ENCODE results near the gene PLA2R1.

Gene PLA2R1

GRCh38 chr2:160063271-160063670 is 856 bp upstream of the PLA2R1 start:
- WGBS, 2 experiments (ENCODE audit: insufficient coverage in 2 of 2), result 20 to 70% methylated on average over 2 to 3 of the region's 5 CpGs
- Histone ChIP-seq H3K4me3 (ENCODE audit: extremely low read depth, insufficient read depth, low read length, poor library complexity, severe bottlenecking) (peak overlapping the region; percentile 49), H3K9me3 (ENCODE audit: control insufficient read depth, low read length) (peaks cover 4% of the 10 kb centered on the region), H3K4me1 (ENCODE audit: control insufficient read depth, insufficient read depth, low read length, poor library complexity, severe bottlenecking) (peaks cover 7% of the 10 kb centered on the region), H3K36me3 (ENCODE audit: control insufficient read depth, insufficient read depth, low read length) (no peaks in the 10 kb centered on the region), H3K27ac (ENCODE audit: low read depth, low read length, severe bottlenecking) (no peak overlapping the region)

GRCh38 chr2:160061944-160062291 is 497 bp downstream of the PLA2R1 start:
- H3K9me3 ChIP-seq (ENCODE audit: control insufficient read depth, low read length), result peaks cover 4% of the 10 kb centered on the region
- peak overlapping the region; percentile 49 for H3K4me3 ChIP-seq (ENCODE audit: extremely low read depth, insufficient read depth, low read length, poor library complexity, severe bottlenecking)
- no peak overlapping the region for H3K27ac ChIP-seq (ENCODE audit: low read depth, low read length, severe bottlenecking)
- no peaks in the 10 kb centered on the region for H3K36me3 ChIP-seq (ENCODE audit: control insufficient read depth, insufficient read depth, low read length)
- WGBS, 2 experiments (ENCODE audit: insufficient coverage in 2 of 2), result 11 to 24% methylated on average over 13 to 16 of the region's 27 CpGs
- H3K4me1 ChIP-seq (ENCODE audit: control insufficient read depth, insufficient read depth, low read length, poor library complexity, severe bottlenecking), result peaks cover 7% of the 10 kb centered on the region

GRCh38 chr2:160061533-160061932 is 882 bp downstream of the PLA2R1 start:
- 81 to 89% methylated on average over 14 to 15 of the region's 18 CpGs for whole genome bisulfite sequencing, 2 experiments (ENCODE audit: insufficient coverage in 2 of 2)
- Histone ChIP-seq H3K4me1 (ENCODE audit: control insufficient read depth, insufficient read depth, low read length, poor library complexity, severe bottlenecking) (peaks cover 7% of the 10 kb centered on the region), H3K36me3 (ENCODE audit: control insufficient read depth, insufficient read depth, low read length) (no peaks in the 10 kb centered on the region), H3K4me3 (ENCODE audit: extremely low read depth, insufficient read depth, low read length, poor library complexity, severe bottlenecking) (peak overlapping the region; percentile 49), H3K9me3 (ENCODE audit: control insufficient read depth, low read length) (peaks cover 4% of the 10 kb centered on the region), H3K27ac (ENCODE audit: low read depth, low read length, severe bottlenecking) (no peak overlapping the region)

GRCh38 chr2:160060297-160060696 is 2.1 kb downstream of the PLA2R1 start:
- Histone ChIP-seq H3K9me3 (ENCODE audit: control insufficient read depth, low read length) (no peaks in the 10 kb centered on the region), H3K36me3 (ENCODE audit: control insufficient read depth, insufficient read depth, low read length) (no peaks in the 10 kb centered on the region), H3K4me3 (ENCODE audit: extremely low read depth, insufficient read depth, low read length, poor library complexity, severe bottlenecking) (no peak overlapping the region), H3K27ac (ENCODE audit: low read depth, low read length, severe bottlenecking) (no peak overlapping the region), H3K4me1 (ENCODE audit: control insufficient read depth, insufficient read depth, low read length, poor library complexity, severe bottlenecking) (peaks cover 7% of the 10 kb centered on the region)
- 90% methylated on average over 2 of the region's 2 CpGs; no CpG with 5 or more reads in 1 of the 2 experiments for WGBS, 2 experiments (ENCODE audit: insufficient coverage in 2 of 2)

- no peak overlapping the region for H3K27ac ChIP-seq (ENCODE audit: low read depth, low read length, severe bottlenecking)
- no peaks in the 10 kb centered on the region for H3K4me1 ChIP-seq (ENCODE audit: control insufficient read depth, insufficient read depth, low read length, poor library complexity, severe bottlenecking)
- no peak overlapping the region for H3K4me3 ChIP-seq (ENCODE audit: extremely low read depth, insufficient read depth, low read length, poor library complexity, severe bottlenecking)
- no peaks in the 10 kb centered on the region for H3K36me3 ChIP-seq (ENCODE audit: control insufficient read depth, insufficient read depth, low read length)
- H3K9me3 ChIP-seq (ENCODE audit: control insufficient read depth, low read length), result no peaks in the 10 kb centered on the region
- 80 to 87% methylated on average over 2 of the region's 2 CpGs for whole genome bisulfite sequencing, 2 experiments (ENCODE audit: insufficient coverage in 2 of 2)
Observed at GRCh38 chr2:160057356-160057755, 5.1 kb downstream of the PLA2R1 start.

DNA sequence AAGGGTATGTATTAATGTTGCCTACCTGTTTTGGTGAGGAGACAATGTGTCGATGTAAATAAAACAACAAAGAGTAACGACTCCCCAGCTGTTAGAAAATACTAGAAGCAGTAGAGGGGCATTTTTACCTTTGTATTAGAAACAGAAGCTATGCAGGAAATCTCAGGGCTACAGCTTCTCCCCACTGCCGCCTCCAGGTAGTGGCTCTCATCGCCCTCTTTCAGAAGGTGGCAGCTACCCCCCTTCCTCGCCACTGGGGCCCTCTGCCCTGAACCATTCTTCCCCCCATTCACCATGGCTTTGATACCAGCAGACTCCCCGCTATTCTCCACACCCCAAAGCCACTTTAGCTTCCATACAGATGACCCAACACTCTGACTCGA is 6.7 kb downstream of the PLA2R1 start:
- Histone ChIP-seq H3K4me3 (ENCODE audit: extremely low read depth, insufficient read depth, low read length, poor library complexity, severe bottlenecking) (no peak overlapping the region), H3K9me3 (ENCODE audit: control insufficient read depth, low read length) (no peaks in the 10 kb centered on the region), H3K36me3 (ENCODE audit: control insufficient read depth, insufficient read depth, low read length) (no peaks in the 10 kb centered on the region), H3K4me1 (ENCODE audit: control insufficient read depth, insufficient read depth, low read length, poor library complexity, severe bottlenecking) (no peaks in the 10 kb centered on the region), H3K27ac (ENCODE audit: low read depth, low read length, severe bottlenecking) (no peak overlapping the region)
- WGBS, 2 experiments (ENCODE audit: insufficient coverage in 2 of 2), result 76 to 78% methylated on average over 5 to 7 of the region's 7 CpGs

GRCh38 chr2:160054984-160055725 is 7.3 kb downstream of the PLA2R1 start:
- no peaks in the 10 kb centered on the region for H3K36me3 ChIP-seq (ENCODE audit: control insufficient read depth, insufficient read depth, low read length)
- H3K4me3 ChIP-seq (ENCODE audit: extremely low read depth, insufficient read depth, low read length, poor library complexity, severe bottlenecking), result no peak overlapping the region
- no peak overlapping the region for H3K27ac ChIP-seq (ENCODE audit: low read depth, low read length, severe bottlenecking)
- no peaks in the 10 kb centered on the region for H3K9me3 ChIP-seq (ENCODE audit: control insufficient read depth, low read length)
- WGBS, 2 experiments (ENCODE audit: insufficient coverage in 2 of 2), result 74 to 78% methylated on average over 5 to 7 of the region's 7 CpGs
- H3K4me1 ChIP-seq (ENCODE audit: control insufficient read depth, insufficient read depth, low read length, poor library complexity, severe bottlenecking), result no peaks in the 10 kb centered on the region

DNA sequence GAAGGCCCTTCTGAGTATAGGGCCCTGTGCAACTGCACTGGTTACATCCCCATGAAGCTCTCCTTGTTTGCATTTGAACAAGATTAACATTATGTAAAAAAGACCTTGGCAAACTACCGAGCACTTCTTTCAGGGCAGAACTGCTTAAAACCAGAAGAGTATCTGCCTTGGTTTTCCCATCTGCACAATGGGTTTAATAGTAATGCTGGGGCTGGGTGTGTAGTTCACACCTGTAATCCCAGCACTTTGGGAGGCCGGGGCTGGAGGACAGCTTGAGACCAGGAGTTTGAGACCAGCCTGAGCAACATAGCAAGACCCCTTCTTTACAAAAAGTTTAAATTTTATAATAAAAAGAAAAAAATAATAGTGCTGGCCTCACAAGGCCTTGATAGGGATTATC is 8.5 kb downstream of the PLA2R1 start:
- H3K36me3 ChIP-seq (ENCODE audit: control insufficient read depth, insufficient read depth, low read length), result no peaks in the 10 kb centered on the region
- WGBS, 2 experiments (ENCODE audit: insufficient coverage in 2 of 2), result 100% methylated on average over 1 of the region's 2 CpGs; no CpG with 5 or more reads in 1 of the 2 experiments

GRCh38 chr2:160052531-160052930 is 9.9 kb downstream of the PLA2R1 start:
- WGBS, 2 experiments (ENCODE audit: insufficient coverage in 2 of 2), result 80% methylated on average over 1 of the region's 2 CpGs; no CpG with 5 or more reads in 1 of the 2 experiments
- no peaks in the 10 kb centered on the region for H3K9me3 ChIP-seq (ENCODE audit: control insufficient read depth, low read length)
- H3K27ac ChIP-seq (ENCODE audit: low read depth, low read length, severe bottlenecking), result no peak overlapping the region
- H3K4me1 ChIP-seq (ENCODE audit: control insufficient read depth, insufficient read depth, low read length, poor library complexity, severe bottlenecking), result no peaks in the 10 kb centered on the region
- H3K36me3 ChIP-seq (ENCODE audit: control insufficient read depth, insufficient read depth, low read length), result no peaks in the 10 kb centered on the region
- H3K4me3 ChIP-seq (ENCODE audit: extremely low read depth, insufficient read depth, low read length, poor library complexity, severe bottlenecking), result no peak overlapping the region

More for the DNA sequence above, 8.5 kb downstream of the PLA2R1 start:
- no peak overlapping the region for H3K27ac ChIP-seq (ENCODE audit: low read depth, low read length, severe bottlenecking)
- H3K9me3 ChIP-seq (ENCODE audit: control insufficient read depth, low read length), result no peaks in the 10 kb centered on the region
- no peak overlapping the region for H3K4me3 ChIP-seq (ENCODE audit: extremely low read depth, insufficient read depth, low read length, poor library complexity, severe bottlenecking)
- no peaks in the 10 kb centered on the region for H3K4me1 ChIP-seq (ENCODE audit: control insufficient read depth, insufficient read depth, low read length, poor library complexity, severe bottlenecking)

GRCh38 chr2:160051371-160051800 is 11.0 kb downstream of the PLA2R1 start:
- Histone ChIP-seq H3K9me3 (ENCODE audit: control insufficient read depth, low read length) (no peaks in the 10 kb centered on the region), H3K4me3 (ENCODE audit: extremely low read depth, insufficient read depth, low read length, poor library complexity, severe bottlenecking) (no peak overlapping the region), H3K27ac (ENCODE audit: low read depth, low read length, severe bottlenecking) (no peak overlapping the region), H3K4me1 (ENCODE audit: control insufficient read depth, insufficient read depth, low read length, poor library complexity, severe bottlenecking) (no peaks in the 10 kb centered on the region), H3K36me3 (ENCODE audit: control insufficient read depth, insufficient read depth, low read length) (no peaks in the 10 kb centered on the region)
- WGBS, 2 experiments (ENCODE audit: insufficient coverage in 2 of 2), result 76% methylated on average over 3 of the region's 3 CpGs; no CpG with 5 or more reads in 1 of the 2 experiments

- Histone ChIP-seq H3K9me3 (ENCODE audit: control insufficient read depth, low read length) (no peaks in the 10 kb centered on the region), H3K27ac (ENCODE audit: low read depth, low read length, severe bottlenecking) (no peak overlapping the region), H3K4me3 (ENCODE audit: extremely low read depth, insufficient read depth, low read length, poor library complexity, severe bottlenecking) (no peak overlapping the region), H3K36me3 (ENCODE audit: control insufficient read depth, insufficient read depth, low read length) (no peaks in the 10 kb centered on the region), H3K4me1 (ENCODE audit: control insufficient read depth, insufficient read depth, low read length, poor library complexity, severe bottlenecking) (no peaks in the 10 kb centered on the region)
- WGBS, 2 experiments (ENCODE audit: insufficient coverage in 2 of 2), result 94% methylated on average over 3 of the region's 3 CpGs; no CpG with 5 or more reads in 1 of the 2 experiments
Observed at GRCh38 chr2:160050147-160050546, 12.3 kb downstream of the PLA2R1 start.
